A549 (cell line): Measurements from ENCODE around the gene RAMACL. TPM values are rescaled to one million over a fixed set of nuclear protein-coding genes. Genes with fewer than 3 reads are reported as not detected.

Source experiments
- ATAC-seq, 2 experiments: fragments of 200-7000 bp in 1 of 2; fragments of >200 bp in 1 of 2; cut with Nextera tagmentation in 1 of 2; cut with Tn5 transposase in 1 of 2; 3 replicates each; pipeline versions ENCODE4 v1.8.0 to v1.9.1; 2018 to 2020; ENCODE audit warnings: mild to moderate bottlenecking in 1 of 2, moderate library complexity in 1 of 2
- CTCF ChIA-PET: fragments of 300-600 bp; sonication (Branson Sonifier 250); formaldehyde crosslinking; extraction: SDS; loops from one replicate; lab custom pipeline; 2021; ENCODE audit warnings: antibody characterized with exemption, inconsistent platforms; lab: Yijun Ruan, JAX
- POLR2A ChIA-PET: fragments of 350-600 bp; formaldehyde crosslinking; extraction: SDS; loops from one replicate; lab custom pipeline; 2021; ENCODE audit warnings: antibody characterized with exemption, inconsistent platforms; lab: Yijun Ruan, JAX
- DNase-seq, 2 experiments: peaks; one replicate each; pipeline versions ENCODE4 v3.0.0 to v3.0.0-alpha.2; 2011 to 2016; ENCODE audit warnings: low read depth in 1 of 2, low spot score in 1 of 2
- FAIRE-seq: peaks from 2 replicates; lab custom pipeline; 2011; peaks lifted over from hg19 to GRCh38; lab: Jason Lieb, UNC
- H3K27ac ChIP-seq, 2 experiments: fragments of >200 bp; sonication (Bioruptor Twin); formaldehyde crosslinking; 3 replicates each; pipeline ENCODE4 v1.5.1; 2016 to 2017
- H3K4me1 ChIP-seq: fragments of >200 bp; sonication (Bioruptor Twin); formaldehyde crosslinking; 3 replicates; pipeline ENCODE4 v1.6.1; 2016
- H3K4me2 ChIP-seq: fragments of >200 bp; sonication (Bioruptor Twin); formaldehyde crosslinking; 3 replicates; pipeline ENCODE4 v1.6.1; 2016
- H3K4me3 ChIP-seq: fragments of >200 bp; sonication (Bioruptor Twin); formaldehyde crosslinking; 3 replicates; pipeline ENCODE4 v1.5.1; 2016
- H3K9me3 ChIP-seq: fragments of >200 bp; sonication (Bioruptor Twin); formaldehyde crosslinking; 3 replicates; pipeline ENCODE4 v1.6.1; 2016
- CEBPB ChIP-seq, 2 experiments: fragments of >200 bp in 1 of 2; sonication (Bioruptor Twin) in 1 of 2; formaldehyde crosslinking in 1 of 2; IDR thresholded peaks; 2 replicates each; pipeline ENCODE4 v1.6.1; 2012 to 2016
- CHD4 ChIP-seq: fragments of 200-600 bp; sonication (generic); IDR thresholded peaks from 2 replicates; pipeline ENCODE4 v1.6.1; 2016; ENCODE audit warnings: antibody characterized with exemption, mild to moderate bottlenecking, borderline replicate concordance
- CTCF ChIP-seq: fragments of >200 bp; sonication (Bioruptor Twin); formaldehyde crosslinking; IDR thresholded peaks from 3 replicates; pipeline ENCODE4 v1.5.1; 2016
- EHF ChIP-seq: fragments of 250-450 bp; sonication (Bioruptor Pico); IDR thresholded peaks from 2 replicates; pipeline ENCODE4 v1.5.0; 2020; ENCODE audit warnings: mild to moderate bottlenecking
- EP300 ChIP-seq, 2 experiments: fragments of >200 bp; sonication (Bioruptor Twin); formaldehyde crosslinking; IDR thresholded peaks; 2 replicates in 1 of 2; 3 replicates in 1 of 2; pipeline ENCODE4 v1.6.1; 2016 to 2017
- FOSB ChIP-seq: fragments of 250-450 bp; sonication (Bioruptor Pico); IDR thresholded peaks from 2 replicates; pipeline ENCODE4 v1.5.0; 2020; ENCODE audit warnings: mild to moderate bottlenecking, moderate library complexity
- FOXS1 ChIP-seq: fragments of 250-450 bp; sonication (Bioruptor Pico); IDR thresholded peaks from 2 replicates; pipeline ENCODE4 v1.5.0; 2020; ENCODE audit warnings: mild to moderate bottlenecking, moderate library complexity
- GATA3 ChIP-seq: IDR thresholded peaks from 2 replicates; pipeline ENCODE4 v1.6.1; 2012; ENCODE audit warnings: borderline replicate concordance
- HDAC2 ChIP-seq: fragments of 200-600 bp; sonication (generic); IDR thresholded peaks from 2 replicates; pipeline ENCODE4 v1.6.1; 2016
- HES2 ChIP-seq: fragments of >200 bp; sonication (Bioruptor Twin); formaldehyde crosslinking; IDR thresholded peaks from 2 replicates; pipeline ENCODE4 v1.6.1; 2016
- HOXB5 ChIP-seq: fragments of 250-450 bp; sonication (Bioruptor Pico); IDR thresholded peaks from 2 replicates; pipeline ENCODE4 v1.5.0; 2020; ENCODE audit warnings: mild to moderate bottlenecking, moderate library complexity
- JUN ChIP-seq, 2 experiments: fragments of >200 bp; sonication (Bioruptor Twin); formaldehyde crosslinking; IDR thresholded peaks; 2 replicates in 1 of 2; 3 replicates in 1 of 2; pipeline ENCODE4 v1.6.1; 2016 to 2017
- MAFK ChIP-seq: fragments of 450-650 bp; IDR thresholded peaks from 2 replicates; pipeline ENCODE4 v1.6.1; 2014; ENCODE audit not compliant: partially characterized antibody
- MAZ ChIP-seq: fragments of 150-350 bp; IDR thresholded peaks from 2 replicates; pipeline ENCODE4 v1.6.1; 2014; ENCODE audit warnings: antibody characterized with exemption, low read depth, low read length, borderline replicate concordance
- NFE2L2 ChIP-seq: fragments of 150-350 bp; conservative IDR thresholded peaks from 2 replicates; pipeline ENCODE4 v1.6.1; 2014; ENCODE audit warnings: low read length
- PHF8 ChIP-seq: fragments of 200-600 bp; sonication (generic); IDR thresholded peaks from 2 replicates; pipeline ENCODE4 v1.6.1; 2016; ENCODE audit warnings: low read depth, mild to moderate bottlenecking, antibody characterized with exemption, moderate library complexity, borderline replicate concordance
- POLR2A ChIP-seq: IDR thresholded peaks from 2 replicates; pipeline ENCODE4 v1.6.1; 2012; ENCODE audit warnings: mild to moderate bottlenecking, low read length
- RARB ChIP-seq: fragments of 250-450 bp; sonication (Bioruptor Pico); IDR thresholded peaks from 2 replicates; pipeline ENCODE4 v1.8.0; 2021; ENCODE audit warnings: mild to moderate bottlenecking, moderate library complexity
- RCOR1 ChIP-seq: fragments of 150-350 bp; IDR thresholded peaks from 2 replicates; pipeline ENCODE4 v1.6.1; 2014; ENCODE audit warnings: antibody characterized with exemption, low read length, low read depth
- REST ChIP-seq: fragments of 200-600 bp; sonication (generic); IDR thresholded peaks from 2 replicates; pipeline ENCODE4 v1.6.1; 2016; ENCODE audit warnings: antibody characterized with exemption, mild to moderate bottlenecking, moderate library complexity
- TFCP2L1 ChIP-seq: fragments of 250-450 bp; sonication (Bioruptor Pico); IDR thresholded peaks from 2 replicates; pipeline ENCODE4 v1.5.0; 2021; ENCODE audit warnings: mild to moderate bottlenecking
- TP53 ChIP-seq: fragments of 250-450 bp; sonication (Bioruptor Pico); IDR thresholded peaks from 2 replicates; pipeline ENCODE4 v1.5.0; 2021; ENCODE audit warnings: mild to moderate bottlenecking, moderate library complexity
- ZC3H11A ChIP-seq: fragments of 450-650 bp; IDR thresholded peaks from 2 replicates; pipeline ENCODE4 v1.6.1; 2014; ENCODE audit warnings: antibody characterized with exemption, mild to moderate bottlenecking
- ZFP36 ChIP-seq: fragments of 450-650 bp; IDR thresholded peaks from 2 replicates; pipeline ENCODE4 v1.6.1; 2014; ENCODE audit warnings: borderline replicate concordance; ENCODE audit not compliant: partially characterized antibody
- WGBS: methylation state at CpG from one replicate; pipeline ENCODE4 v1.1.6; 2017; ENCODE audit errors: missing lambda C conversion rate; 5-methylcytosine and 5-hydroxymethylcytosine counted together
- polyA plus RNA-seq, 4 experiments: library from polyadenylated mRNA; depleted of rRNA in 3 of 4; stranded (reverse); fragments of >200 nt; fragmentation: RNase III in 1 of 4; extraction: RNeasy Plus Mini Kit Qiagen cat#74134 plus additional on column Dnase treatment in 1 of 4; gene quantifications; 2 replicates in 3 of 4; 3 replicates in 1 of 4; pipeline ENCODE4 v1.2.3, GENCODE V29; 2011 to 2017

Gene RAMACL
- polyA plus RNA-seq, 2 of the 4 experiments (the other 2 are of a cell fraction), result 0.08 to 0.67 TPM

- 60% methylated on average over 10 of the region's 10 CpGs for WGBS
- Histone ChIP-seq H3K27ac (no peak overlapping the region), H3K4me1 (no peaks in the 10 kb centered on the region), H3K4me2 (no peak overlapping the region), H3K9me3 (no peaks in the 10 kb centered on the region; the same call in 1 of the 3 replicates), H3K4me3 (no peak overlapping the region)
- DNase-seq, result no peak
- no peak for ATAC-seq
- no peak for TF ChIP-seq HDAC2
- TF ChIP-seq ZFP36, result no peak
- no peak for TF ChIP-seq POLR2A
- TF ChIP-seq CHD4, result no peak
- TF ChIP-seq ZC3H11A, result no peak
- ChIA-PET POLR2A (no interaction called here), CTCF (interaction anchor here (0.8 kb wide), 1 partner anchor 87 kb away, joined by 3 read pairs; no protein-coding TSS in a partner anchor)
- no peak for FAIRE-seq
Measured at GRCh38 chr6:166601956-166602355, 15.5 kb upstream of the RAMACL start.

GRCh38 chr6:166600931-166601330 lies 14.5 kb upstream of the RAMACL start:
- DNase-seq (no peak), ATAC-seq (no peak), FAIRE-seq (no peak)
- H3K4me3 ChIP-seq, result no peak overlapping the region
- H3K4me1 ChIP-seq, result no peaks in the 10 kb centered on the region
- POLR2A ChIA-PET, result no interaction called here
- CTCF ChIA-PET, result interaction anchor here (0.8 kb wide), 1 partner anchor 86 kb away, joined by 3 read pairs; no protein-coding TSS in a partner anchor
- no peaks in the 10 kb centered on the region; the same call in 1 of the 3 replicates for H3K9me3 ChIP-seq
- no peak overlapping the region for H3K4me2 ChIP-seq
- H3K27ac ChIP-seq, result no peak overlapping the region
- WGBS, result 0% methylated on average over 2 of the region's 2 CpGs
- no peak for TF ChIP-seq HOXB5
- TF ChIP-seq TFCP2L1 (CRISPR knock-in tag), result no peak
- no peak for TF ChIP-seq RCOR1
- TF ChIP-seq CTCF, result no peak

GRCh38 chr6:166599205-166599604 lies 12.7 kb upstream of the RAMACL start:
- FAIRE-seq (no peak), DNase-seq (no peak), ATAC-seq (no peak)
- Histone ChIP-seq H3K4me3 (no peak overlapping the region), H3K27ac (no peak overlapping the region), H3K4me1 (no peaks in the 10 kb centered on the region), H3K9me3 (no peaks in the 10 kb centered on the region; the same call in 1 of the 3 replicates), H3K4me2 (no peak overlapping the region)
- WGBS, result 26% methylated on average over 5 of the region's 5 CpGs
- CTCF ChIA-PET, result no interaction called here
- POLR2A ChIA-PET, result no interaction called here
- TF ChIP-seq MAFK (peak; percentile 39), CEBPB (IDR thresholded peaks at IDR 0.05) (no peak)
- TF ChIP-seq, all 56 proteins: peak for 1

- no peak for DNase-seq
- no peak for ATAC-seq
- ChIA-PET CTCF (no interaction called here), POLR2A (no interaction called here)
- FAIRE-seq, result no peak
- Histone ChIP-seq H3K4me1 (no peaks in the 10 kb centered on the region), H3K4me2 (no peak overlapping the region), H3K4me3 (no peak overlapping the region), H3K27ac (no peak overlapping the region), H3K9me3 (no peaks in the 10 kb centered on the region; the same call in 1 of the 3 replicates)
- 50% methylated on average over 11 of the region's 11 CpGs for WGBS
- no peak for TF ChIP-seq MAZ
- no peak for TF ChIP-seq PHF8
- TF ChIP-seq NFE2L2, result no peak
- no peak for TF ChIP-seq RARB (CRISPR knock-in tag)
- no peak for TF ChIP-seq FOSB (CRISPR knock-in tag)
- no peak for TF ChIP-seq RCOR1
- TF ChIP-seq FOXS1, result no peak
- TF ChIP-seq HES2, result no peak
- TF ChIP-seq GATA3, result no peak
- TF ChIP-seq TP53 (CRISPR knock-in tag), result no peak
- no peak for TF ChIP-seq JUN (IDR thresholded peaks at IDR 0.05)
- no peak for TF ChIP-seq CTCF
- no peak for TF ChIP-seq REST
- TF ChIP-seq EP300 (IDR thresholded peaks at IDR 0.05), result no peak
- TF ChIP-seq EHF (CRISPR knock-in tag), result no peak
Measured at GRCh38 chr6:166598441-166599138, 12.1 kb upstream of the RAMACL start.
